H1 (cell line): Measurements from ENCODE around the gene DACH2. TPM values are rescaled to one million over a fixed set of nuclear protein-coding genes. Genes with fewer than 3 reads are reported as not detected.

Experiments
- CTCF ChIA-PET: fragments of 300-600 bp; sonication (Branson Sonifier 250); formaldehyde crosslinking; loops from one replicate; lab custom pipeline; 2021; ENCODE audit not compliant: partially characterized antibody; lab: Charles Lee
- POLR2A ChIA-PET: fragments of 300-600 bp; sonication (Branson Sonifier 250); formaldehyde crosslinking; loops from one replicate; lab custom pipeline; 2021; ENCODE audit warnings: inconsistent platforms; ENCODE audit not compliant: partially characterized antibody; lab: Charles Lee
- DNase-seq, 2 experiments: peaks; one replicate each; pipeline versions ENCODE4 v3.0.0 to v3.0.0-alpha.2; 2010 to 2022; ENCODE audit warnings: low spot score in 2 of 2, low read depth in 1 of 2, mixed read lengths in 1 of 2
- FAIRE-seq: peaks from 2 replicates; lab custom pipeline; 2011; peaks lifted over from hg19 to GRCh38; lab: Jason Lieb, UNC
- H2AFZ ChIP-seq: 2 replicates; pipeline ENCODE4 v1.8.1; 2012; ENCODE audit warnings: low read length, inconsistent platforms
- H2AK5ac ChIP-seq: 2 replicates; pipeline ENCODE4 v1.6.1; 2013; ENCODE audit warnings: low read depth, low read length
- H2BK120ac ChIP-seq: replicated peaks from 2 replicates; pipeline ENCODE3; 2013; ENCODE audit warnings: low read depth, low read length, inconsistent platforms
- H2BK12ac ChIP-seq: 2 replicates; pipeline ENCODE4 v1.6.1; 2013; ENCODE audit warnings: low read depth, low read length
- H2BK15ac ChIP-seq: 2 replicates; pipeline ENCODE4 v1.6.1; 2013; ENCODE audit warnings: low read length
- H2BK20ac ChIP-seq: 2 replicates; pipeline ENCODE4 v1.6.1; 2013; ENCODE audit warnings: low read length
- H2BK5ac ChIP-seq: 2 replicates; pipeline ENCODE4 v1.6.1; 2013; ENCODE audit warnings: low read depth, low read length
- H3K14ac ChIP-seq: 2 replicates; pipeline ENCODE4 v1.6.1; 2013; ENCODE audit warnings: inconsistent platforms; ENCODE audit not compliant: insufficient read length
- H3K18ac ChIP-seq: 2 replicates; pipeline ENCODE4 v1.6.1; 2013; ENCODE audit warnings: low read length; ENCODE audit errors: extremely low read depth
- H3K23ac ChIP-seq: 2 replicates; pipeline ENCODE4 v1.6.1; 2013; ENCODE audit warnings: inconsistent platforms; ENCODE audit not compliant: insufficient read length
- H3K23me2 ChIP-seq: 2 replicates; pipeline ENCODE4 v1.6.1; 2013; ENCODE audit warnings: low read depth, low read length
- H3K27ac ChIP-seq: 2 replicates; pipeline ENCODE4 v1.6.1; 2011; ENCODE audit warnings: low read depth, low read length, inconsistent platforms
- H3K27me3 ChIP-seq, 4 experiments: replicated peaks in 1 of 4; 1 replicate in 1 of 4; 2 replicates in 3 of 4; pipeline versions ENCODE4 v1.6.1 to v1.8.1; 2011 to 2013; ENCODE audit warnings: low read length in 3 of 4, mild to moderate bottlenecking in 3 of 4, inconsistent platforms in 2 of 4, mixed read lengths in 2 of 4, moderate library complexity in 1 of 4; ENCODE audit not compliant: control insufficient read depth in 3 of 4, insufficient read depth in 3 of 4; ENCODE audit errors: extremely low read depth in 1 of 4
- H3K36me3 ChIP-seq, 4 experiments: 2 replicates each; pipeline versions ENCODE4 v1.6.1 to v1.8.1; 2011 to 2013; ENCODE audit warnings: mild to moderate bottlenecking in 4 of 4, low read length in 3 of 4, moderate library complexity in 2 of 4, control low read depth in 1 of 4, inconsistent platforms in 1 of 4; ENCODE audit not compliant: insufficient read depth in 4 of 4, control insufficient read depth in 2 of 4
- H3K4ac ChIP-seq: replicated peaks from 2 replicates; pipeline ENCODE3; 2013; ENCODE audit warnings: low read length, low read depth, mixed read lengths, inconsistent platforms; ENCODE audit not compliant: insufficient read length
- H3K4me1 ChIP-seq, 4 experiments: replicated peaks in 1 of 4; 1 replicate in 1 of 4; 2 replicates in 3 of 4; pipeline versions ENCODE4 v1.6.1 to v1.8.1; 2011 to 2013; ENCODE audit warnings: low read length in 3 of 4, inconsistent platforms in 2 of 4, mixed read lengths in 1 of 4; ENCODE audit not compliant: insufficient read depth in 4 of 4, control insufficient read depth in 3 of 4
- H3K4me2 ChIP-seq, 2 experiments: 2 replicates each; pipeline versions ENCODE4 v1.6.1 to v1.8.1; 2011 to 2013; ENCODE audit warnings: low read depth in 2 of 2, low read length in 2 of 2, control low read depth in 1 of 2, inconsistent platforms in 1 of 2, mild to moderate bottlenecking in 1 of 2; ENCODE audit not compliant: insufficient read depth in 1 of 2
- H3K4me3 ChIP-seq, 4 experiments: fragments of 200-600, 300-600 bp in 1 of 4; sonication (generic), shearing (Covaris generic), sonication (Bioruptor Twin) in 1 of 4; 2 replicates each; pipeline versions ENCODE4 v1.5.1 to v1.8.1; 2011 to 2016; ENCODE audit warnings: low read length in 4 of 4, low read depth in 3 of 4, control low read depth in 2 of 4, inconsistent platforms in 2 of 4, mild to moderate bottlenecking in 2 of 4, mixed read lengths in 1 of 4, moderate library complexity in 1 of 4; ENCODE audit not compliant: insufficient read depth in 2 of 4; ENCODE audit errors: extremely low read depth in 1 of 4
- H3K56ac ChIP-seq: replicated peaks from 2 replicates; pipeline ENCODE3; 2013; ENCODE audit warnings: low read depth, mild to moderate bottlenecking, mixed read lengths, low read length, inconsistent platforms; ENCODE audit not compliant: insufficient read length
- H3K79me1 ChIP-seq: 2 replicates; pipeline ENCODE4 v1.6.1; 2013; ENCODE audit warnings: low read depth, low read length, control low read depth
- H3K79me2 ChIP-seq, 2 experiments: 2 replicates each; pipeline versions ENCODE4 v1.6.1 to v1.8.1; 2012 to 2013; ENCODE audit warnings: low read length in 2 of 2, mild to moderate bottlenecking in 2 of 2, inconsistent platforms in 1 of 2; ENCODE audit not compliant: insufficient read depth in 2 of 2, control insufficient read depth in 1 of 2
- H3K9ac ChIP-seq, 4 experiments: replicated peaks in 1 of 4; 1 replicate in 1 of 4; 2 replicates in 3 of 4; pipeline versions ENCODE4 v1.6.1 to v1.8.1; 2011 to 2013; ENCODE audit warnings: low read depth in 3 of 4, low read length in 3 of 4, control low read depth in 2 of 4, mild to moderate bottlenecking in 2 of 4, moderate library complexity in 2 of 4, inconsistent platforms in 1 of 4; ENCODE audit errors: extremely low read depth in 1 of 4
- H3K9me3 ChIP-seq, 2 experiments: 2 replicates each; pipeline versions ENCODE4 v1.6.1 to v1.8.1; 2012 to 2013; ENCODE audit warnings: mild to moderate bottlenecking in 2 of 2, moderate library complexity in 2 of 2, control low read depth in 1 of 2, inconsistent platforms in 1 of 2, low read depth in 1 of 2, low read length in 1 of 2, mixed read lengths in 1 of 2; ENCODE audit not compliant: insufficient read depth in 2 of 2
- H4K20me1 ChIP-seq, 2 experiments: replicated peaks in 1 of 2; 2 replicates each; pipeline versions ENCODE3 to v1.8.1; 2011 to 2013; ENCODE audit warnings: inconsistent platforms in 2 of 2, low read length in 2 of 2, mild to moderate bottlenecking in 1 of 2; ENCODE audit not compliant: insufficient read depth in 2 of 2, control insufficient read depth in 1 of 2
- H4K5ac ChIP-seq: 2 replicates; pipeline ENCODE4 v1.6.1; 2013; ENCODE audit warnings: low read length, low read depth, mixed read lengths, inconsistent platforms; ENCODE audit not compliant: insufficient read length
- H4K8ac ChIP-seq: 2 replicates; pipeline ENCODE4 v1.8.0; 2013; ENCODE audit warnings: mild to moderate bottlenecking, moderate library complexity, low read length, inconsistent platforms; ENCODE audit not compliant: insufficient read depth; ENCODE audit errors: extremely low read depth
- H4K91ac ChIP-seq: replicated peaks from 2 replicates; pipeline ENCODE3; 2013; ENCODE audit warnings: low read length, mixed read lengths, inconsistent platforms; ENCODE audit not compliant: insufficient read length
- E2F6 ChIP-seq: IDR thresholded peaks from 2 replicates; pipeline ENCODE4 v1.6.1; 2012; ENCODE audit warnings: inconsistent platforms
- KDM5A ChIP-seq: fragments of 200-600 bp; IDR thresholded peaks from 2 replicates; pipeline ENCODE4 v1.7.1; 2012; ENCODE audit warnings: mild to moderate bottlenecking, low read length, inconsistent platforms, mixed read lengths
- SIRT6 ChIP-seq: IDR thresholded peaks from one replicate; pipeline ENCODE4 v1.7.1; 2012; ENCODE audit warnings: low read length, inconsistent platforms
- SIX5 ChIP-seq: IDR thresholded peaks from 2 replicates; pipeline ENCODE4 v1.6.1; 2011; ENCODE audit warnings: mild to moderate bottlenecking, low read depth, low read length
- SP2 ChIP-seq: IDR thresholded peaks from 2 replicates; pipeline ENCODE4 v1.6.1; 2012; ENCODE audit warnings: mild to moderate bottlenecking, low read length, inconsistent platforms
- whole genome bisulfite sequencing, 2 experiments: shearing (Covaris generic) in 1 of 2; methylation state at CpG; one replicate each; pipeline versions ENCODE4 v1.1.6 to v1.1.7; 2013 to 2015; ENCODE audit warnings: low lambda C conversion rate in 2 of 2, mixed read lengths in 2 of 2, inconsistent platforms in 1 of 2, low coverage in 1 of 2, missing lambda C conversion rate in 1 of 2; ENCODE audit not compliant: insufficient replicate concordance in 2 of 2, insufficient coverage in 1 of 2, insufficient read length in 1 of 2; ENCODE audit errors: extremely low coverage in 1 of 2, missing lambda C conversion rate in 1 of 2; 5-methylcytosine and 5-hydroxymethylcytosine counted together
- polyA plus RNA-seq, 7 experiments: library from polyadenylated mRNA; depleted of rRNA in 3 of 7; stranded (reverse) in 5 of 7; unstranded in 2 of 7; fragments of >200 nt in 5 of 7; fragments of 200-250 nt in 2 of 7; gene quantifications; 1 replicate in 5 of 7; 2 replicates in 1 of 7; 4 replicates in 1 of 7; pipeline versions ENCODE4 v1.2.1 to v1.2.3, GENCODE V29; 2011 to 2013; ENCODE audit warnings: missing spikeins in 2 of 7, mixed read lengths in 2 of 7
- total RNA-seq: library from RNA; stranded (reverse); fragmentation: NEBNext Ultra II Directional; extraction: Animal tissue kit (Norgen Biotek cat#: 25700); gene quantifications from 2 replicates; pipeline ENCODE4 v1.2.1, GENCODE V29; 2021

DACH2 gene
- total and polyA plus RNA-seq, 2 of the 8 experiments (the other 6 are each of a cell fraction or from before 2014, with no cell fraction given), result 1.0 to 1.8 TPM

GRCh38 chrX:86192827-86193226, 44.6 kb downstream of the DACH2 start:
- no peak overlapping the region for H3K23ac ChIP-seq
- H3K79me1 ChIP-seq, result no peaks in the 10 kb centered on the region
- 100% methylated on average over 1 of the region's 1 CpG; no CpG with 5 or more reads in 1 of the 2 experiments for WGBS, 2 experiments
- H3K27me3 ChIP-seq, result no peaks in the 10 kb centered on the region
- POLR2A ChIA-PET, result no interaction called here
- FAIRE-seq, result no peak
- no peaks in the 10 kb centered on the region for H3K23me2 ChIP-seq
- no peaks in the 10 kb centered on the region for H3K9me3 ChIP-seq
- H3K4ac ChIP-seq, result no peak overlapping the region
- H2AFZ ChIP-seq, result no peak overlapping the region
- no peak overlapping the region for H3K18ac ChIP-seq
- no peaks in the 10 kb centered on the region for H3K79me2 ChIP-seq
- H2BK15ac ChIP-seq, result no peak overlapping the region
- no peaks in the 10 kb centered on the region for H3K36me3 ChIP-seq
- H4K91ac ChIP-seq, result no peak overlapping the region
- no peak for DNase-seq
- no peak overlapping the region for H3K14ac ChIP-seq
- no peak overlapping the region for H2AK5ac ChIP-seq
- no peak overlapping the region for H3K9ac ChIP-seq
- no peak overlapping the region for H2BK120ac ChIP-seq
- H3K4me3 ChIP-seq, result no peak overlapping the region
- no peak overlapping the region for H4K8ac ChIP-seq
- H2BK5ac ChIP-seq, result no peak overlapping the region
- H4K5ac ChIP-seq, result no peak overlapping the region
- no peak overlapping the region for H3K4me2 ChIP-seq
- no peaks in the 10 kb centered on the region for H3K4me1 ChIP-seq
- no peak overlapping the region for H2BK20ac ChIP-seq
- H3K56ac ChIP-seq, result no peak overlapping the region
- CTCF ChIA-PET, result interaction anchor here (0.6 kb wide), 1 partner anchor 302 kb away, joined by 3 read pairs; no protein-coding TSS in a partner anchor
- TF ChIP-seq SIRT6 (no peak), KDM5A (no peak), SIX5 (no peak), SP2 (no peak), E2F6 (no peak)
- H4K20me1 ChIP-seq, result no peaks in the 10 kb centered on the region
- no peak overlapping the region for H2BK12ac ChIP-seq
- H3K27ac ChIP-seq, result no peak overlapping the region
